ENCODE results near the gene ZNF638. TPM values are rescaled to one million over a fixed set of nuclear protein-coding genes. Genes with fewer than 3 reads are reported as not detected.

The ZNF638 gene
- total RNA-seq, 1 donor from 2014 or later, result 93.5 TPM

- DNase-seq (ENCODE audit: low spot score), result no peak
Measured at GRCh38 chr2:71454221-71455010, 122.8 kb downstream of the ZNF638 start.

DNA sequence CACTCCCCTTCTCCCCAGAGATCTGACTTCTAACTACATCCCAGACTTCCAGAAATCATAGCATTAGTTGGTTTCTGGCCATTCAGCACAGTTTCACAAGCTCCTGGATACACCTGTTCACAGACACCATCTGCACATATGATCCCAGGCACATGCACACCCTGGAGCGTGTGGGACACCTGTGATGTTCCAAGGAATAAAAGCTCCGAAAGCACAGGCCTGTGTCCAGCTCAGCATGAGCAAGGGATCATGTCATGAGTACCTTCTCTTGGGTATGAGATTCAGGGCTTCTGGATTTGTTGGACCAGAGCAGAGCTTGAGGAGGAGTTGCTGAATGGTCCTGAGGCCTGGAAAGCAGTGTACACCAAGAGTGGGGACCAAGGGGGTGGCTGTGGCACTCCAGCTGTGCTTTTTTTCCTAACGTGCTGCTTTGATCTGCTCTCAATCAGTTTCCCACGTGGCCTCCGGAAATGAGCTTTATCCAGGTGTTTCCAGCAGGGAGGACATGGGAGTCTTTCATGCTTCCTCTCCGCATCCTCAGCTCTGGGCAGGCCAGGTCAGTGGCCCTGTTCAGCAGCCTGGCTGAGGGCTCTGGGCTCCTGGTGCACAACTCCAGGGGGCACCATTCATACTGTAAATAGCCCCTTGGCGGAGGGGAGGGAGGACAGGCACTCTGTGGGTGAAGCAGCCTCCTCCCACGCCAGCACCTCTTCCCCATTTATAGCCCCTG is 123.6 kb downstream of the ZNF638 start:
- DNase-seq (ENCODE audit: low spot score), result no peak

GRCh38 chr2:71455741-71456569 is 124.4 kb downstream of the ZNF638 start:
- DNase-seq (ENCODE audit: low spot score), result no peak

- DNase-seq (ENCODE audit: low spot score), result no peak
Measured at GRCh38 chr2:71456617-71457016, 125.0 kb downstream of the ZNF638 start.

- no peak for DNase-seq (ENCODE audit: low spot score)
Measured at GRCh38 chr2:71457123-71457915, 125.7 kb downstream of the ZNF638 start.

DNA sequence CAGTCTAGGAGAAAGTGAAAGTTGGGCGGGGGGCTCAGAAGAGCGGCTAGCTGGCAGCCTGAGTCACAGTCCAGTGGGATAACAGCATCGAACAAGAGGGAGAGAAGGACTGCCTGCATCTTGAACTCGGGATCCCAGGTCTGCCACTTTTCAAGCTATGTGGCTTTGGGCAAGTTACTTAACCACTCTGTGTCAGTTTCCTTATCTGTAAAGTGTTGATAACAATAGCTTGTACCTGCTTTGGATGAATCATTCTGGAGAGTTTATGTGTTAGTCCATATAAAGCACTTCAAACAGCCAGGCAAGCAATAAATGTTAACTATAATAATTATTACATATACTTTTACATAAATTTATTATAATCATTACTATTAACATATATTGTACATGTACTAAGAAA is 126.3 kb downstream of the ZNF638 start:
- DNase-seq (ENCODE audit: low spot score), result no peak

DNA sequence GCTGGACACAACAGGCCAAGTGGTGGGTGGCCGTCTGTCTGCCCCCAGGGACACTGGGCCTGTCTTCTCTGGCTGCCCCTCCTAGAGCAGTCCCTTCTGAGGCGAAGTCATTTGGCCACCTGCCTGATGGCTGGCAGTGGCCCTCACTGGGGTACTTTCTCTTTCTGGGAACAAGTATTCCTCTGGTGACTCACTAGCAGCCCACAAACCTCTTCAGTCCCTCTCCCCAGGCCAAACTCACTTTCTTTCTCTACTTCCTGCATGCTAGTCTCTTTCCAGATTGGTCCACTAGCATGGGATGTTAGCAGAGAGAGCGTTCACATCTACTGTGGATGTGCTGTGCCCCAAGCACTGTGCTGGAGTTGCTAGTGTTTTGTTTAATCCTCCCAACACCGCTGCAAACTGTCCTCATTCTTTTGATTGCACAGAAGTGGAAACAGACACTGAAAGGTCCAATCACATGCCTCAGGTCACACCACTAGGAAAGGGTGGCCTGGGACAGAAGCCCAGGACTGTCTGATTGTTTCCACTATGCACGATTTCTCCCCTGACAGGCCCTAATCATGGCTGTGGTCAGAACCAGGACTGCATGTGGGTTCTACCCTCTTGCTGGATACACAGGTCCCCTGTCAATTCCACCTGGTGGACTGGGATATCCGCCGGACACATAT is 127.0 kb downstream of the ZNF638 start:
- no peak for DNase-seq (ENCODE audit: low spot score)

- DNase-seq (ENCODE audit: low spot score), result no peak
Measured at GRCh38 chr2:71459084-71459431, 127.5 kb downstream of the ZNF638 start.

DNA sequence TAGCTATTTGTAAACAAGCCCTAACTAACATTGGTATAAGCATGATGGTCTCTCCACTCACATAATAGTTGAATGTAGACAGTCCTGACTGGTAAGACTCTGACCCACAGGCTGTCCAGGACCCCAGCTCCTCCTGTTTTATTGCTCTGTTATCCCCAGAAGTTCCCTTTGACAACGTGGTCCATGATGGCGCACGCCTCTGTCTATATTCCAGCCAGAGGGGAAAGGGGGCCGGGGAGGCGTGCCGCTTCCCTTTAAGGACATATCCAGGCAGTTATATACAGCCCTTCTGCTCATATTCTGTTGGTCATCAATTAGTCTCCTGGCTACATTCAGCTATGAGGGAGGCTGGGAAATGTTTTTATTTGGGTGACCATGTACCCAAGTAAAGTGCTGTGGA is 128.5 kb downstream of the ZNF638 start:
- no peak for DNase-seq (ENCODE audit: low spot score)

DNA sequence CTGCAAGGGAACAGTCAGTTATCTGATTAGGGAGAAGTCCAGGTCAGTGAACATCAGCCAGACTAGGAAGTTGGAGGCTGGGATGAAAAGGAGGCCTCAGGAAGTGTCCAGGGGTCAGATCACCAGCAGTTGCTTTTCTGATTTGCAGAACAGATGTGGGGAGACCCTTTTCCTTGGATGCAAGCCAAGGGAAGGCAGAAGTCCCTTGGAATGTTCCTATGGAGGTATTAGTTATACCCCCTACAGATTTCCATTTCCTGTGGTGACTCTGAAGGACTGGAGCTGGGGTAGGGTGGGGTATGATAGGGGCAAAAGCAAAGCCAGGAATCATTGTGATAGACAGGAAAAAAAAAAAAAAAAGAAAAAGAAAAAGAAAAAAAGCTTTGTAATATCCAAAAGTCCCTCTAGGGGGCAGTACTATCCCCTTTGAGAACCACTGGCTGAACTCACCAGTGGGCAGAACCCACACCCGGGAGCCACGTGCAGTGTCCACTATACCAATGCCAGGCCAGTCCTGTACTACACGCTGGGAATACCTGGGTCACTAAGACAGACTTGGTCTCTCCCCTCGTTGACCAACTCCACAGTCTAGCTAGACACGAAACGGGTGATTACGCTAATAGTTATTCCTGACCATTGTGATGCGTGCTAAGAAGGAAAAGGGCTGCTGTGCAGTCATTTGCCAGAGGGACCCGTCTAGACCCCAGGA is 129.2 kb downstream of the ZNF638 start:
- no peak for DNase-seq (ENCODE audit: low spot score)

DNA sequence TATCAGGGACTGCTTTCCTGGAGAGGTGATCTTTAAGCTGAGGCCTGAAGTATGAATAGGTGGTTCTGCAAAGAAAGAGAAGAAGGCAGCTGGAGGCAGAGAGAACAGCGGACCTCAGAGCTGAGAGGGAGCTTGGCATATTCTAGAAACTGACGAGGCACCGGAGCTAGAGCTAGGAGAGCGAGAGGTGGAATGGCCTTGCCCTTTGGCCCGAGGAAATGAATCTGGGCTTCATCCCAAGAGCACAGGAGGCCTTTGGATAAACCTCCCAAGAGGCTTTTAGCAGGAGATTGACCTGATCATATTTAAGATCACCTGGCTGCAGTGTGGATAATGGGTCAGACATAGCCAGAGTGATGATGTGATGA is 129.7 kb downstream of the ZNF638 start:
- DNase-seq (ENCODE audit: low spot score), result no peak

- DNase-seq (ENCODE audit: low spot score), result no peak
Measured at GRCh38 chr2:71462056-71462605, 130.5 kb downstream of the ZNF638 start.

DNA sequence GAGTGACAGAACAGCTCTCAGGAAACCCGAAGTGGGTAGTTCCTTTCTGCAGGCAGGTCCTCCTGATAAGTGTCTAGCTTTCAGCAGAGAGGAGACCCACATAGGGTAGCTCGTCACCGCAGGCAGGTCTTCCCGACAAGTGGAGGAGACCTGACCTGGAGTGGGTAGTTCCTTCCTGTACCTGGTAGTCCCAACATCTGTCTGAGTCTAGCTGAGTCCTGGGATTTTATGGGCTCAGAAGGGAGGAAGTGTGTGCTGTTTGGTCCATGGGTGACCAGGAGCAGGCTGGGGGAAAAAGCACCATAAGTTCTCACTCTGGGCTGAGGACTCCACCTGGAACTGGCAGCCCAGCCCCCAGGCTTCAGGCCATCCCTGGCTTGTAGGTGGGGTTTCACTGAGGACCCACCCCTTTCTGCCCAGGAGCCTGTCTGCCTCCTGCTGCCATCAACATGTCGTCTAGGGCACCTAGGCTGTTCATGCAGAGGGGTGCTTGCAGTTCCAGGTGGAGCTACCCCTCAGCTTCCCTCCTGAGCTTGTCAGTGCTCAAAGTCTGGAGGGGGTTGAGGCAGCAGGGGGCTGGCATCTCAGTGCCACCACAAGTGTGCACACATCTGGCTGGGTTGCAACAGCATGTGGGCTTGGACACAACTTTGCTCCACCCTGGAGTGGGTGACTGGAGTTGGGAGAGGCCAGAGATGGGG is 131.2 kb downstream of the ZNF638 start:
- no peak for DNase-seq (ENCODE audit: low spot score)

DNA sequence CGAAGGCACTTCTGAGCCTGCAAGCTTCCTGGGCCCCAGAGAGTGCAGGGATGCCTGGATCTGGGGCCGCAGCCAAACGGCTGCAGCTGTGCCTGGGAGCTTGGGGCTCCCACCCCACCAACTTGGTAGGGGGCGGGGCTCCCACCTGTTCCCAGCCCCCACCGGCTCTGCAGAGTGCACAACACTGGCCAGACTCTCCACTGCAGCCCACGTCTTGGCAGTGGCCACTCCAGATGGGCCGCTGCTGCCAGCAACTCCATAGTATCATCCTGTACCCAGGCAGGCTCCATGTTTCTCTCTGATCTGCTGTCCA is 131.7 kb downstream of the ZNF638 start:
- no peak for DNase-seq (ENCODE audit: low spot score)

DNA sequence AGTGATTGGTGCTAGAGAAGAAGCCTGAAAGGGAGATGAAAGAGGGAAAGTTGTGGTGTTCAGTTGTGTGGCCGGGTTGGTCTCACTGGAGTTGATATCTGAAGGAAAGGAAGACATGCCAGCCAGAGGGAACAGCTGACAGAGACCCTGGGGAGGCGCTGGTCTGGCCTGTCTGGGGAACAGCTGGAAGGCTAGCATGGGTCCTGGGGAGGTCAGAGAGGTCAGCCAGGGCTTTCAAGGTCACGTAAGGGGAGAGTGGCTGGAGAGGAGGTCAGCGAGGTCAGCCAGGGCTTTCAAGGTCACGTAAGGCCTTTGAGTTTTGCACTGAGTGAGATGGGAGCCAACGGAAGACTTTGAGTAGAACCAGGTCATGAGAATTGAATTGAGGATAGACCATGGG is 132.8 kb downstream of the ZNF638 start:
- no peak for DNase-seq (ENCODE audit: low spot score)

GRCh38 chr2:71465356-71465755 is 133.8 kb downstream of the ZNF638 start:
- DNase-seq (ENCODE audit: low spot score), result no peak

- no peak for DNase-seq (ENCODE audit: low spot score)
Measured at GRCh38 chr2:71465961-71466300, 134.3 kb downstream of the ZNF638 start.

GRCh38 chr2:71466301-71467179 is 135.0 kb downstream of the ZNF638 start:
- no peak for DNase-seq (ENCODE audit: low spot score)
